Erythroblast (primary cell): ENCODE results near the gene MFSD12.

Source experiments
- GATA1 ChIP-seq: IDR thresholded peaks from 2 replicates; pipeline ENCODE4 v1.6.1; 2011; ENCODE audit warnings: low read depth, mild to moderate bottlenecking, control low read depth, low read length, moderate library complexity
- POLR2A ChIP-seq: IDR thresholded peaks from 2 replicates; pipeline ENCODE4 v1.6.1; 2011; ENCODE audit warnings: mild to moderate bottlenecking, low read length

GRCh38 chr19:3591876-3592613, 34.7 kb upstream of the MFSD12 start:
- TF ChIP-seq POLR2A (no peak), GATA1 (no peak)
